Erythroblast (primary cell): ENCODE measurements around the gene IL26.

Experiments
- GATA1 ChIP-seq: IDR thresholded peaks from 2 replicates; pipeline ENCODE4 v1.6.1; 2011; ENCODE audit warnings: low read depth, mild to moderate bottlenecking, control low read depth, low read length, moderate library complexity
- POLR2A ChIP-seq: IDR thresholded peaks from 2 replicates; pipeline ENCODE4 v1.6.1; 2011; ENCODE audit warnings: mild to moderate bottlenecking, low read length

- no peak for TF ChIP-seq POLR2A
- no peak for TF ChIP-seq GATA1
These were observed 19.2 kb downstream of the IL26 start for GRCh38 chr12:68206446-68206845.
